Erythroblast (primary cell): ENCODE data around the gene TNIK.
"Not testable (repeated sequence)": the region's sequence is repeated elsewhere in the genome, so short reads cannot be mapped to it uniquely, and the experiment has no call there.

ENCODE experiments used
- DNase-seq, 2 experiments: peaks; one replicate each; lab custom pipeline; 2025; lab: John Stamatoyannopoulos, UW
- GATA1 ChIP-seq: IDR thresholded peaks from 2 replicates; pipeline ENCODE4 v1.6.1; 2011; ENCODE audit warnings: low read depth, mild to moderate bottlenecking, control low read depth, low read length, moderate library complexity
- POLR2A ChIP-seq: IDR thresholded peaks from 2 replicates; pipeline ENCODE4 v1.6.1; 2011; ENCODE audit warnings: mild to moderate bottlenecking, low read length

Gene TNIK

DNA sequence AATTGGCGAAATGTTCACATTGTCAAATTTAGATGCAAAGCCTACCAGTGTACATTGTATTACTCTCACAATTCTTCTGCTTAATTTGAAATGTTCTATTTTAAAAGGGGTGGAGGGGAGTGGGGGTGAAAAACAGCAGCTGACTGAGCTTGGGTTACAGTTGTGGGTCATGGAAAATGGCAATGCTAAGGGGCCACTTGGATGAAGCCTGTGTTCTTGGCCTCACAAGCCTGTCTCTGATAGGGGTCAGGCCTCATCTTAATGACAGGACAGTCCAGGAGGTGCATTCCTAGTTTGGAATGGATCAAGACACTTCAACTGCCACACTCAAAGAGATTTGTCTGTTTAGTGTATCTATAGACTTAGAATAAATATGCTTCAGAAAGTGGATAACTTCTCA lies 158.2 kb downstream of the TNIK start:
- no peak for TF ChIP-seq GATA1
- no peak for TF ChIP-seq POLR2A
- no peak for DNase-seq

GRCh38 chr3:171301002-171301401 lies 159.2 kb downstream of the TNIK start:
- TF ChIP-seq POLR2A (no peak), GATA1 (no peak)
- DNase-seq: no peak

DNA sequence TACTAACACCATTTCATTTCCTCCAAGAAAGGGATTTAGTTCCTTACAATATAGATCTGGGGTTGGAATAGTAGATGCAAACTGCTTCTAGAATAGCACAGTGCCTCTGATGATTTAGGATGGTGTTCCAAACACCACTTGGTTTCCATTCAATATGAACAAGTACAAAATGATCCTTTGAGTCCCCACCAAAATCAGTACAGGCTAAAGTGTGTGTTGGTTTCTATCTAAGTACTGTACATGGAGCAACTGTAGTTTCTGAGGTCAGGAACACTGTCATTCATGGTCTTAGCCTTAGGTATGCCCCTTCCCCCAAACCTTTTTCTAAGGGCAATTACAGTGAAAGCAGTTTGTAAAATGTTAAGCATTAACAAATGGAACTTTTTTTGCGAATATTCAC lies 162.3 kb downstream of the TNIK start:
- TF ChIP-seq POLR2A: no peak
- TF ChIP-seq GATA1: no peak
- DNase-seq: no peak

DNA sequence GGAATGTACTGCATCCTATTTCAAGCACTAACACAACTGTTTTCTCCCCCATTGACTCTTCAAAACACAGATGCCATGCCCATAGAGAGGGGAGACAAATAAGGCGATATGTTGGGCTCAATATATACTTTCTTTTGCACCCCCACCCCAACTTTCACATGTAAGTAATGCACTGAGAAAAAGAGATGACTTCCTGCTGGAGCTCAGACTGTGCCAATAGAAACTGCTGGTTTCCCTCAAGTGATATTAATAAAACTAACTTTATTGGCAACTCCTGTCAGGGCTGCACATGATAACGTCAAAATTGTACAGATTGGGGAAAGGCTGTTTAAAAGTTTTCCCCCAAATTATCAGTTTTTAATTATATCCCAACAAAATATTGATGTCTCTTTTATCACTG lies 163.0 kb downstream of the TNIK start:
- no peak for DNase-seq
- TF ChIP-seq GATA1 (no peak), POLR2A (no peak)

GRCh38 chr3:171295484-171296373 lies 164.5 kb downstream of the TNIK start:
- no peak for TF ChIP-seq POLR2A
- no peak for TF ChIP-seq GATA1

DNA sequence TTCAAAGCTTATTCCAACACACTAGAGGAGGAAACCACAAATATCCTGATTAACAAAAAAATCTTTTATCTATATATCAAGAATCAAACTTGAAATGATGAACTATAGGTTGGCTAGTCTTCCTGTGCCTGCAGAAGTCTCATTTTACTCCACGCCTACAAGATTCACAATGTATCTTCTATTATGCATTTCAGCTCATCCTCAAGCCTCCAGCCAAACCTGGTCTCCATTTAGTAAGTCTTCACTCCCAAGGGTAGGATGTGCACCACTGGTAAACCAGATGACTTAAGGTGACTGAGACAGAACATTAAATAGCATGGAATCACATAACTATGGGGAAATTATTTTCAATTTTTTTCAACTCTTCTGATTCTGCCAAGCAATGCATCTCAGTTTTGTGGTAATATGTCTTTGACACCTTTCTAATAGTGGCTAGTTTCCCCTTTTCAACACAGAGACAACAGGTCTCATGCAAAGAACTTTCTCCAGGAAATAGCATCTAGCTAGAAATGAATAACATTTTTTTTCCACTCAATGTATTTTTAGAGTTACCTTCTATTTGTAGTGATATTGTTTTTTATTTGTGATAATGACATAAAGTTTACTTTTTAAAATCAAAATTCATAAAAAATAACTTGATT lies 166.9 kb downstream of the TNIK start:
- no peak for TF ChIP-seq GATA1
- DNase-seq: no peak

More at GRCh38 chr3:171295484-171296373, 164.5 kb downstream of the TNIK start:
- DNase-seq: no peak

DNA sequence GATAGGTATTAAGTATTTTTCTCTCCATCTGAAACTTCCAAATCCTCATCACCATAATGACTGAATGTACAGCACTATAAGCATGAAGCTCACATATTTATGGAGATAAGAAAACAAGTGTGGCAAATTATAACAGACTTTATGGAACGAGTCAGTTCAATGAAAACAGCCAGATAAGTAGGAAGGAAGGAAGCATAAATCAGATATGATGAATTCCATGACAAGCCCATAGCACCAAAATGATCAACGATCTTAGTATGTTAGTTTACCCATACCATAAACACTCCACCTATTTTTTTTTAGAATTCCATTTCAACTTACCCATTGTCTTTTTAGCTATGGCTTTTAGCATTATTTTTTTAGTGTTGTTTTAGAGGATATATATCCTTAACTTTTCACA lies 169.5 kb downstream of the TNIK start:
- no peak for DNase-seq
- TF ChIP-seq POLR2A: no peak
- no peak for TF ChIP-seq GATA1

GRCh38 chr3:171289291-171289690 lies 170.9 kb downstream of the TNIK start:
- TF ChIP-seq POLR2A (no peak), GATA1 (no peak)
- DNase-seq: no peak

- DNase-seq: not testable (repeated sequence)
Observed at GRCh38 chr3:171287761-171288160, 172.4 kb downstream of the TNIK start.

DNA sequence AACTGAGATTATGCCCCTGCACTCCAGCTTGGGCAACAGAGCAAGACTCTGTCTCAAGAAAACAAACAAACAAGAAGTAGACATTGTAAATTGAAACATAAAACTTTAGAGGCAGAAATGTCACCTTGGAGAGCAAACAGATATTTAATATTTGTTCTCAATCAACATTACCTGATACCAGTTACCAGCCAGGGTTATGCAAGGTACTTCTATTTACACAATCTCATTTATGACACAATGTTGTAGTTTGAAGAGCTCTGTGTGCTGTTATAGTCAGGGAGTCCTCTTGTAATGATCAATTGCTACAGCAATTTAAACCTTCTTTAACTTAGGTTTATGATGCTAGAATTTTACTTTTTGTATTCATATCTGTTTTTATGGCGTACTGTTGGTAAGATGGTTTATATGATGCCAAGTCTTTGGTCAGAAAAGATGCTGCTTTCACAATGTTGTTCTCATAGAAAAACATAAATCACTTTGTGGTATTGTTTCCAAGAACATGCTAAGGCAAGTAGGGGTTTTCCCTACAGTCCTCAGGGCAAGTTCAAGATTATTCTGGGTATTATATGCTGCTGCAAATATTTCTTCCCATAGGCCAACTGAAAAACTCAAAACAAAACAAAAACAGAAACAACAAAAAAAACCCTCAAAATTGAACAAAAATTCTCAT lies 173.5 kb downstream of the TNIK start:
- no peak for DNase-seq
- TF ChIP-seq GATA1 (no peak), POLR2A (no peak)

GRCh38 chr3:171285287-171285686 lies 174.9 kb downstream of the TNIK start:
- no peak for DNase-seq
- TF ChIP-seq POLR2A: no peak
- TF ChIP-seq GATA1: no peak

- TF ChIP-seq GATA1: no peak
- DNase-seq: no peak
Observed at GRCh38 chr3:171284308-171285075, 175.7 kb downstream of the TNIK start.

DNA sequence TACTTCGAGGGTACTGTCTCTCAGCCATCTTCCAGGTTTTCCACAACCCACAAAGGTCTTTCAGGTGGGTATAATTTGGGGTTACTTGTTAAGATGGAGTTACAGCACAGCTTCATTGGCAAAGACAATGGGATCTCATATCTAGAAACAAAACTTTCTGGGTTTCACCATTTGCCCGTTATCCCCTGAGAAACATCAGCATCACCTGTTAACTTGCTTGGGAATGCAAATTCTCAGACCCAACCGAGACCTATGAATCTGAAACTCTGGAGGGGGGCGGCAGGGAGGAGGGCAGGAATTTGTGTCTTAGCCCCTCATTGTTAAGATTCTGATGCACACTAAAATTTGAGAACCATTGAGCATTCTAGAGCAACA lies 176.4 kb downstream of the TNIK start:
- no peak for TF ChIP-seq POLR2A
- no peak for TF ChIP-seq GATA1
- DNase-seq: no peak

DNA sequence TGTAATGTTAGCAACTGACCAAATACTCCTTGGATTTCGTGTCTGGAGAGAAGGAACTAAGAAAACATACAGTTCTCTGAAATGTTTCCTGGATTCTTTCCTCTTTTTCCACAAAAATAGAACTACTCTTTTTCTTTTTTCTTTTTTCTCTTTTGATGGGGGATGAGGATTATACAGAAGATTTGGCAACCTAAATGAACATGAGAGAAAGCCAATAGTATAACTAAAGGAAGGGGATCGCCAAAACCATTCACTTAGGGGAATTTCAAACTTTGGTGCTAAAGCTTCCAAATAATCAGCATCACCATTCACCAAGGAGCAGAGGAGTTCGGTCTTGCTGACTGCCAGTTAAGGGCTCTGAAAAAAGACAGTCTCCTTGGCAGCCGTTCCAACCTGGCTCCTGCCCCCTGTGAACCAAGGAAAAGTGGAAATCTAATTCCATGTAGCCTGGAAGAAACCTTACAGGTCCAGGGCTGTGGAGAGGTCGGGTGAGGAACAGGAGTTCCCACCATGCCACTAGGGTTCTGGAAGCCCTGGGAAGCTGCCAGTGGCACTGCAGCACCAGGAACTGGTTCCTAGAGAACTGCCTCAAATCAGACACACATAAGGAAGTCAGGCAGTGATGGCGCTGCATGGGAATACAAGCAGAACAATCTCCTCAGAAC lies 176.9 kb downstream of the TNIK start:
- DNase-seq: no peak
- no peak for TF ChIP-seq POLR2A
- no peak for TF ChIP-seq GATA1
